Measurements from ENCODE around the gene UBE4A. TPM values are rescaled to one million over a fixed set of nuclear protein-coding genes. Genes with fewer than 3 reads are reported as not detected.

Gene UBE4A
- total RNA-seq, 2 donors from 2014 or later: 50.2 to 57.9 TPM

DNA sequence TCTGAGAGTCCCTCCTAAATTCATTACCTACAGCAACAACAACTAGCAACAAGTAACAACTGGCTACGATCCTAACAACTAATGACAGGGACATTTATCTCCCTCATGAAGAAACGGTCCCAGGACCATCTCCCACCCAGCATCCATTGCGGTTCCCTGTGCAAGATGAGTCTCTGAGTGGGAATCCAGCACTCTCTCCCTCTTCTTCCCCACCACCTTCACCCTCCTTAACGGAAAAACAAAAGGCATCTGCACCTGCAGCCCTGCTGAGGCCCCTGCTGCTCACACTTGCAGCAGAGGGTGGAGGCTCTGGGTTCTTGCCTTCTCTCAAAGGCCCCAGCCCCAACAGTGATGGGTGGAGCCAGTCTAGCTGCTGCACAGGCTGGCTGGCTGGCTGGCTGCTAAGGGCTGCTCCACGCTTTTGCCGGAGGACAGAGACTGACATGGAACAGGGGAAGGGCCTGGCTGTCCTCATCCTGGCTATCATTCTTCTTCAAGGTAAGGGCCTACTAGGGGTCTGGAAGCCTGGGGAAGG lies 15.4 kb upstream of the UBE4A start, which contains the start of gene CD3G:
Gene CD3G, plus strand, starts transcription at position 364 of the 535 bp plus-strand sequence. Its CDS starts 80 bp downstream, at position 444.
- intact Hi-C loops (cut with DNase I): no loop called here
- no peak for TF ChIP-seq POLR2A (IDR thresholded peaks at IDR 0.05)
- TF ChIP-seq, protein P1, sequence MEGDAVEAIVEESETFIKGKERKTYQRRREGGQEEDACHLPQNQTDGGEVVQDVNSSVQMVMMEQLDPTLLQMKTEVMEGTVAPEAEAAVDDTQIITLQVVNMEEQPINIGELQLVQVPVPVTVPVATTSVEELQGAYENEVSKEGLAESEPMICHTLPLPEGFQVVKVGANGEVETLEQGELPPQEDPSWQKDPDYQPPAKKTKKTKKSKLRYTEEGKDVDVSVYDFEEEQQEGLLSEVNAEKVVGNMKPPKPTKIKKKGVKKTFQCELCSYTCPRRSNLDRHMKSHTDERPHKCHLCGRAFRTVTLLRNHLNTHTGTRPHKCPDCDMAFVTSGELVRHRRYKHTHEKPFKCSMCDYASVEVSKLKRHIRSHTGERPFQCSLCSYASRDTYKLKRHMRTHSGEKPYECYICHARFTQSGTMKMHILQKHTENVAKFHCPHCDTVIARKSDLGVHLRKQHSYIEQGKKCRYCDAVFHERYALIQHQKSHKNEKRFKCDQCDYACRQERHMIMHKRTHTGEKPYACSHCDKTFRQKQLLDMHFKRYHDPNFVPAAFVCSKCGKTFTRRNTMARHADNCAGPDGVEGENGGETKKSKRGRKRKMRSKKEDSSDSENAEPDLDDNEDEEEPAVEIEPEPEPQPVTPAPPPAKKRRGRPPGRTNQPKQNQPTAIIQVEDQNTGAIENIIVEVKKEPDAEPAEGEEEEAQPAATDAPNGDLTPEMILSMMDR (IDR thresholded peaks at IDR 0.05): no peak
- Histone ChIP-seq H3K27ac (no peak within 1 kb of the TSS), H3K4me3 (no peak within 1 kb of the TSS), H3K4me1 (replicated peaks) (no peaks in the 10 kb centered on the region), H3K27me3 (replicated peaks; ENCODE audit: insufficient read depth) (no peaks in the 10 kb centered on the region), H3K36me3 (no peaks in the 10 kb centered on the region), H3K9me3 (no peaks in the 10 kb centered on the region)
- DNase-seq (ENCODE audit: low spot score): no peak
- 81% methylated on average over 6 of the region's 6 CpGs for WGBS

DNA sequence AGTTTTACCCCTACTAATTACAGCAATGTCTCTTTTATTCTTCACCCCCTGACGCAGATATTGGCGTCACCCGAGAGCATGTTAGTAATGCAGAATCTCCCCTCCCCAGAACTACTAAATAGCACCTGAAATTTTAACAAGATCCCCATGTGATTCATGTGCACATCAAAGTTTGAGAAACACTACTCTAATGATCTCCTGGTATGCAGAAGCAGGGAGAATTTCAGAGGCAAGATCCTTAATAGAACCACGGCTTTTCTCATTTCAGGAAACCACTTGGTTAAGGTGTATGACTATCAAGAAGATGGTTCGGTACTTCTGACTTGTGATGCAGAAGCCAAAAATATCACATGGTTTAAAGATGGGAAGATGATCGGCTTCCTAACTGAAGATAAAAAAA lies 9.9 kb upstream of the UBE4A start:
- H3K4me1 ChIP-seq (replicated peaks): no peaks in the 10 kb centered on the region
- no peaks in the 10 kb centered on the region for H3K9me3 ChIP-seq
- H3K27me3 ChIP-seq (replicated peaks; ENCODE audit: insufficient read depth): no peaks in the 10 kb centered on the region
- DNase-seq (ENCODE audit: low spot score): no peak
- intact Hi-C loops (cut with DNase I): no loop called here
- WGBS: 48% methylated on average over 6 of the region's 6 CpGs
- TF ChIP-seq POLR2AphosphoS5 (IDR thresholded peaks at IDR 0.05): no peak
- TF ChIP-seq, protein P1 (IDR thresholded peaks at IDR 0.05): no peak
- no peak for TF ChIP-seq POLR2A (IDR thresholded peaks at IDR 0.05)
- no peaks in the 10 kb centered on the region for H3K36me3 ChIP-seq
- H3K27ac ChIP-seq: no peak overlapping the region
- H3K4me3 ChIP-seq: no peak overlapping the region

DNA sequence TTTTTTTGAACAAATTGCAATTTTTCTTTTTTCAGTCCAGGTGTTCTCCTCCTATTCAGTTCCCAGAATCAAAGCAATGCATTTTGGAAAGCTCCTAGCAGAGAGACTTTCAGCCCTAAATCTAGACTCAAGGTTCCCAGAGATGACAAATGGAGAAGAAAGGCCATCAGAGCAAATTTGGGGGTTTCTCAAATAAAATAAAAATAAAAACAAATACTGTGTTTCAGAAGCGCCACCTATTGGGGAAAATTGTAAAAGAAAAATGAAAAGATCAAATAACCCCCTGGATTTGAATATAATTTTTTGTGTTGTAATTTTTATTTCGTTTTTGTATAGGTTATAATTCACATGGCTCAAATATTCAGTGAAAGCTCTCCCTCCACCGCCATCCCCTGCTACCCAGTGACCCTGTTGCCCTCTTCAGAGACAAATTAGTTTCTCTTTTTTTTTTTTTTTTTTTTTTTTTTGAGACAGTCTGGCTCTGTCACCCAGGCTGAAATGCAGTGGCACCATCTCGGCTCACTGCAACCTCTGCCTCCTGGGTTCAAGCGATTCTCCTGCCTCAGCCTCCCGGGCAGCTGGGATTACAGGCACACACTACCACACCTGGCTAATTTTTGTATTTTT lies 6.2 kb upstream of the UBE4A start:
- H3K27me3 ChIP-seq (replicated peaks; ENCODE audit: insufficient read depth): no peaks in the 10 kb centered on the region
- DNase-seq (ENCODE audit: low spot score): no peak
- no peaks in the 10 kb centered on the region for H3K36me3 ChIP-seq
- H3K4me1 ChIP-seq (replicated peaks): no peaks in the 10 kb centered on the region
- H3K27ac ChIP-seq: no peak overlapping the region
- H3K4me3 ChIP-seq: no peak overlapping the region
- intact Hi-C loops (cut with DNase I): loop anchor here (5.0 kb wide), 2 partner anchors 151 to 206 kb away; no protein-coding TSS in a partner anchor
- 4% methylated on average over 6 of the region's 6 CpGs for WGBS
- H3K9me3 ChIP-seq: no peaks in the 10 kb centered on the region
- TF ChIP-seq, protein P1 (IDR thresholded peaks at IDR 0.05): peak; percentile 23 to 56 (median 42)
- no peak for TF ChIP-seq POLR2A (IDR thresholded peaks at IDR 0.05)

DNA sequence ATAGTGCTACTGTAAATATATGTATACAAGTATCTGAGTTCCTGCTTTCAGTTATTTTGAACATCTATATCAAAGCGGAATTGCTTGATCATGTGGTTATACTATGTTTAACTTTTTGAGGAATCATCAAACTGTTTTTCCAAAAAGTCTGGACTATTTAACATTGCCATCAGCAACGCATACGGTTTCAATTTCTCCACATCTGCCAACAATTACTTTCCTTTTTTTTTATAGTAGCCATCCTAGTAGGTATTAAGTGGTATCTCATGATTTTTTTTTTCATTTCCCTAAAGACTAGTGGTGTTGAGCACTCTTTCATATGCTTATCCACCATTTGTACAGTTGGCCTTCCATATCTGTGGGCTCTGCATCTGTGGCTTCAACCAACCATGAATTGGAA lies 1.3 kb upstream of the UBE4A start:
- Histone ChIP-seq H3K27ac (no peak overlapping the region), H3K36me3 (no peaks in the 10 kb centered on the region), H3K9me3 (no peaks in the 10 kb centered on the region), H3K4me1 (replicated peaks) (peaks cover 8% of the 10 kb centered on the region), H3K27me3 (replicated peaks; ENCODE audit: insufficient read depth) (no peaks in the 10 kb centered on the region), H3K4me3 (no peak overlapping the region)
- TF ChIP-seq, protein P1 (IDR thresholded peaks at IDR 0.05): no peak
- TF ChIP-seq POLR2AphosphoS5 (IDR thresholded peaks at IDR 0.05): no peak
- no peak for TF ChIP-seq POLR2A (IDR thresholded peaks at IDR 0.05)
- DNase-seq (ENCODE audit: low spot score): no peak
- WGBS: 63% methylated on average over 3 of the region's 3 CpGs
- intact Hi-C loops (cut with DNase I): no loop called here
